GM23338 (cell line): ENCODE measurements around the gene MARCHF7. TPM values are rescaled to one million over a fixed set of nuclear protein-coding genes. Genes with fewer than 3 reads are reported as not detected.

ENCODE experiments used
- ATAC-seq: fragments of 200-7000 bp; cut with Tn5 transposase; 3 replicates; pipeline ENCODE4 v1.9.1; 2020
- DNase-seq: peaks from one replicate; pipeline ENCODE4 v3.0.0-alpha.2; 2015; ENCODE audit warnings: low spot score
- H2AFZ ChIP-seq: fragments of 200-600 bp; sonication (generic); 2 replicates; pipeline ENCODE4 v1.8.0; 2016; ENCODE audit warnings: antibody characterized with exemption, mild to moderate bottlenecking, moderate library complexity
- H3F3A ChIP-seq: fragments of 200-600 bp; sonication (generic); replicated peaks from 2 replicates; pipeline ENCODE4 v1.8.0; 2017; ENCODE audit warnings: antibody characterized with exemption, mixed run types, low read depth
- H3K27ac ChIP-seq: fragments of 200-600 bp; sonication (generic); 2 replicates; pipeline ENCODE4 v1.6.1; 2016; ENCODE audit warnings: low read depth
- H3K27me3 ChIP-seq: fragments of 200-600 bp; sonication (generic); 2 replicates; pipeline ENCODE4 v1.8.0; 2016; ENCODE audit warnings: mild to moderate bottlenecking, mixed run types, moderate library complexity; ENCODE audit not compliant: insufficient read depth
- H3K36me3 ChIP-seq: fragments of 200-600 bp; sonication (generic); 2 replicates; pipeline ENCODE4 v1.8.0; 2016; ENCODE audit warnings: mild to moderate bottlenecking; ENCODE audit not compliant: insufficient read depth
- H3K4me1 ChIP-seq: fragments of 200-600 bp; sonication (generic); 2 replicates; pipeline ENCODE4 v1.8.0; 2016; ENCODE audit warnings: mild to moderate bottlenecking, moderate library complexity; ENCODE audit not compliant: insufficient read depth
- H3K4me2 ChIP-seq: fragments of 200-600 bp; sonication (generic); 2 replicates; pipeline ENCODE4 v1.7.1; 2017; ENCODE audit warnings: mixed run types
- H3K4me3 ChIP-seq: fragments of 200-600 bp; sonication (generic); 2 replicates; pipeline ENCODE4 v1.6.1; 2016; ENCODE audit warnings: mixed run types
- H3K79me2 ChIP-seq: fragments of 200-600 bp; sonication (generic); replicated peaks from 2 replicates; pipeline ENCODE4 v1.8.0; 2017; ENCODE audit warnings: mild to moderate bottlenecking; ENCODE audit not compliant: insufficient read depth
- H3K9me2 ChIP-seq: fragments of 200-600 bp; sonication (generic); 2 replicates; pipeline ENCODE4 v1.8.0; 2017; ENCODE audit not compliant: insufficient read depth
- H4K20me1 ChIP-seq: fragments of 200-600 bp; sonication (generic); replicated peaks from 2 replicates; pipeline ENCODE4 v1.8.0; 2017; ENCODE audit warnings: mild to moderate bottlenecking; ENCODE audit not compliant: insufficient read depth
- H3K27ac Mint-ChIP-seq: 2 replicates; pipeline ENCODE4 v1.8.0; 2020; ENCODE audit warnings: inconsistent platforms, mild to moderate bottlenecking, moderate library complexity, mixed read lengths
- H3K27me3 Mint-ChIP-seq: 3 replicates; pipeline ENCODE4 v1.8.0; 2022; ENCODE audit warnings: low read depth, mild to moderate bottlenecking, moderate library complexity, mixed read lengths, inconsistent platforms; ENCODE audit not compliant: insufficient read depth, poor library complexity
- H3K36me3 Mint-ChIP-seq: 3 replicates; pipeline ENCODE4 v1.8.0; 2021; ENCODE audit warnings: low read depth, mild to moderate bottlenecking, inconsistent platforms, moderate library complexity, mixed read lengths
- H3K4me1 Mint-ChIP-seq: 3 replicates; pipeline ENCODE4 v1.8.0; 2020; ENCODE audit warnings: mild to moderate bottlenecking, inconsistent platforms, mixed read lengths
- H3K4me3 Mint-ChIP-seq: 3 replicates; pipeline ENCODE4 v1.8.0; 2021; ENCODE audit warnings: moderate library complexity, mild to moderate bottlenecking, inconsistent platforms, mixed read lengths
- H3K9me3 Mint-ChIP-seq: 3 replicates; pipeline ENCODE4 v1.8.0; 2020; ENCODE audit warnings: moderate library complexity, mild to moderate bottlenecking, inconsistent platforms, mixed read lengths
- EZH2 ChIP-seq: fragments of 200-600 bp; sonication (generic); IDR thresholded peaks from one replicate; pipeline ENCODE4 v1.8.0; 2017; ENCODE audit warnings: antibody characterized with exemption, mild to moderate bottlenecking, low read depth; ENCODE audit not compliant: unreplicated experiment
- EZH2phosphoT487 ChIP-seq: fragments of 200-600 bp; sonication (generic); IDR thresholded peaks from one replicate; pipeline ENCODE4 v1.8.1; 2018; ENCODE audit warnings: antibody characterized with exemption; ENCODE audit not compliant: unreplicated experiment
- JUNB ChIP-seq: IDR thresholded peaks from one replicate; pipeline ENCODE4 v1.6.1; 2016; ENCODE audit warnings: antibody characterized with exemption; ENCODE audit not compliant: unreplicated experiment
- NANOG ChIP-seq: IDR thresholded peaks from 2 replicates; pipeline ENCODE4 v1.6.1; 2016; ENCODE audit warnings: antibody characterized with exemption, borderline replicate concordance
- POLR2AphosphoS5 ChIP-seq: IDR thresholded peaks from 2 replicates; pipeline ENCODE4 v1.6.1; 2016; ENCODE audit warnings: antibody characterized with exemption, low read depth
- STAT1 ChIP-seq: IDR thresholded peaks from one replicate; pipeline ENCODE4 v1.6.1; 2016; ENCODE audit warnings: antibody characterized with exemption; ENCODE audit not compliant: unreplicated experiment
- ZNF114 ChIP-seq: fragments of 250-450 bp; sonication (Bioruptor Pico); IDR thresholded peaks from 2 replicates; pipeline ENCODE4 v1.5.0; 2020; ENCODE audit warnings: mild to moderate bottlenecking, moderate library complexity
- ZNF331 ChIP-seq: fragments of 250-450 bp; sonication (Bioruptor Pico); IDR thresholded peaks from 2 replicates; pipeline ENCODE4 v1.5.0; 2020; ENCODE audit warnings: low read depth, mild to moderate bottlenecking, moderate library complexity
- polyA plus RNA-seq: library from polyadenylated mRNA; unstranded; fragments of >200 nt; fragmentation: Nextera tagmentation; extraction: Ambion mirVana; gene quantifications from 2 replicates; pipeline ENCODE4 v1.2.1, GENCODE V29; 2016
- total RNA-seq: library from RNA; depleted of rRNA; stranded (reverse); fragments of >200 nt; shearing (Covaris generic); gene quantifications from 2 replicates; pipeline ENCODE4 v1.2.3, GENCODE V29; 2014
- TF ChIP-seq, protein P1 (sequence below): IDR thresholded peaks from one replicate; pipeline ENCODE4 v1.6.1; 2018; ENCODE audit warnings: antibody characterized with exemption; ENCODE audit not compliant: unreplicated experiment
- TF ChIP-seq, protein P2 (sequence below): IDR thresholded peaks from 2 replicates; pipeline ENCODE4 v1.6.1; 2016; ENCODE audit warnings: antibody characterized with exemption
- TF ChIP-seq, protein P3 (sequence below), 2 experiments: fragments of 200-600 bp in 1 of 2; sonication (generic) in 1 of 2; conservative IDR thresholded peaks; 2 replicates each; pipeline versions ENCODE4 v1.5.1 to v1.6.1; 2016 to 2017; ENCODE audit warnings: antibody characterized with exemption in 2 of 2, low read depth in 2 of 2, mild to moderate bottlenecking in 2 of 2, moderate library complexity in 1 of 2

Gene MARCHF7
- total and polyA plus RNA-seq, 2 experiments from 2014 or later: 101 to 142 TPM

DNA sequence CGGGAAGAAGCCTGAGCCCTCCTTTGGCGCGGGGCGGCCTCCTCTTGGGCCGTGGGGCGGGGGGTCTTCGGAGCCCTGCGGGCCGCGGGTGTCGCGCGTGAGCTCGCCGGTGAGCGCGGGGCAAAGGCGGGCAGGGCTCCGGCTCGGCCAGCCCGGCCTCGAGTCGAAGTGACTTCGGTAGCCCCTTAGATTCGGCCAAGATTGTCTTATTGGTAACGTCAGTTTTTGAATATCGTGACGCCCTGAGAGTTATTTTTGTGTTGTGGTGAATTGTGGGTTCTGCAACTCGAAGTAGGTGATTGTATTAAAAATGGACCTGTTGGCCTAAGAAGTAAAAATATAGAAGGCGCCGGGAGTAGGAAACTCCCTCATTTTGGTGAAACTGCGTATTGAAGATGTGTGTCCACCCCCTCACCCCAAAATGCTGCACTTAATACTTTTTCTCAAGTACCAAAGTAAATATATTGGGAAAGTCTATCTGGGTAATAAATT lies 669 bp downstream of the MARCHF7 start:
- Histone ChIP-seq H3K4me3 (peak overlapping the region; percentile 95), H3K79me2 (peaks cover 61% of the 10 kb centered on the region), H4K20me1 (peaks cover 44% of the 10 kb centered on the region), H3K9me2 (no peaks in the 10 kb centered on the region), H3K27ac (peak overlapping the region; percentile 100), H2AFZ (no peak overlapping the region), H3K27me3 (no peaks in the 10 kb centered on the region), H3K4me1 (peaks cover 21% of the 10 kb centered on the region; the same call in 1 of the 2 replicates), H3F3A (no peaks in the 10 kb centered on the region), H3K4me2 (peak overlapping the region; percentile 98), H3K36me3 (no peaks in the 10 kb centered on the region; the same call in 1 of the 2 replicates)
- Mint-ChIP-seq H3K27me3 (peaks cover 10% of the 10 kb centered on the region), H3K4me1 (peaks cover 38% of the 10 kb centered on the region), H3K4me3 (peak overlapping the region; percentile 99), H3K27ac (peak overlapping the region; percentile 100), H3K36me3 (peaks cover 45% of the 10 kb centered on the region), H3K9me3 (no peaks in the 10 kb centered on the region; the same call in 2 of the 3 replicates)
- TF ChIP-seq, protein P1, sequence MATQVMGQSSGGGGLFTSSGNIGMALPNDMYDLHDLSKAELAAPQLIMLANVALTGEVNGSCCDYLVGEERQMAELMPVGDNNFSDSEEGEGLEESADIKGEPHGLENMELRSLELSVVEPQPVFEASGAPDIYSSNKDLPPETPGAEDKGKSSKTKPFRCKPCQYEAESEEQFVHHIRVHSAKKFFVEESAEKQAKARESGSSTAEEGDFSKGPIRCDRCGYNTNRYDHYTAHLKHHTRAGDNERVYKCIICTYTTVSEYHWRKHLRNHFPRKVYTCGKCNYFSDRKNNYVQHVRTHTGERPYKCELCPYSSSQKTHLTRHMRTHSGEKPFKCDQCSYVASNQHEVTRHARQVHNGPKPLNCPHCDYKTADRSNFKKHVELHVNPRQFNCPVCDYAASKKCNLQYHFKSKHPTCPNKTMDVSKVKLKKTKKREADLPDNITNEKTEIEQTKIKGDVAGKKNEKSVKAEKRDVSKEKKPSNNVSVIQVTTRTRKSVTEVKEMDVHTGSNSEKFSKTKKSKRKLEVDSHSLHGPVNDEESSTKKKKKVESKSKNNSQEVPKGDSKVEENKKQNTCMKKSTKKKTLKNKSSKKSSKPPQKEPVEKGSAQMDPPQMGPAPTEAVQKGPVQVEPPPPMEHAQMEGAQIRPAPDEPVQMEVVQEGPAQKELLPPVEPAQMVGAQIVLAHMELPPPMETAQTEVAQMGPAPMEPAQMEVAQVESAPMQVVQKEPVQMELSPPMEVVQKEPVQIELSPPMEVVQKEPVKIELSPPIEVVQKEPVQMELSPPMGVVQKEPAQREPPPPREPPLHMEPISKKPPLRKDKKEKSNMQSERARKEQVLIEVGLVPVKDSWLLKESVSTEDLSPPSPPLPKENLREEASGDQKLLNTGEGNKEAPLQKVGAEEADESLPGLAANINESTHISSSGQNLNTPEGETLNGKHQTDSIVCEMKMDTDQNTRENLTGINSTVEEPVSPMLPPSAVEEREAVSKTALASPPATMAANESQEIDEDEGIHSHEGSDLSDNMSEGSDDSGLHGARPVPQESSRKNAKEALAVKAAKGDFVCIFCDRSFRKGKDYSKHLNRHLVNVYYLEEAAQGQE: no peak
- TF ChIP-seq, protein P2, sequence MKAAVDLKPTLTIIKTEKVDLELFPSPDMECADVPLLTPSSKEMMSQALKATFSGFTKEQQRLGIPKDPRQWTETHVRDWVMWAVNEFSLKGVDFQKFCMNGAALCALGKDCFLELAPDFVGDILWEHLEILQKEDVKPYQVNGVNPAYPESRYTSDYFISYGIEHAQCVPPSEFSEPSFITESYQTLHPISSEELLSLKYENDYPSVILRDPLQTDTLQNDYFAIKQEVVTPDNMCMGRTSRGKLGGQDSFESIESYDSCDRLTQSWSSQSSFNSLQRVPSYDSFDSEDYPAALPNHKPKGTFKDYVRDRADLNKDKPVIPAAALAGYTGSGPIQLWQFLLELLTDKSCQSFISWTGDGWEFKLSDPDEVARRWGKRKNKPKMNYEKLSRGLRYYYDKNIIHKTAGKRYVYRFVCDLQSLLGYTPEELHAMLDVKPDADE: no peak
- TF ChIP-seq NANOG: no peak
- no peak for TF ChIP-seq JUNB
- no peak for TF ChIP-seq ZNF331 (CRISPR knock-in tag)
- peak; percentile 10 for ATAC-seq
- peak; percentile 27 for DNase-seq

DNA sequence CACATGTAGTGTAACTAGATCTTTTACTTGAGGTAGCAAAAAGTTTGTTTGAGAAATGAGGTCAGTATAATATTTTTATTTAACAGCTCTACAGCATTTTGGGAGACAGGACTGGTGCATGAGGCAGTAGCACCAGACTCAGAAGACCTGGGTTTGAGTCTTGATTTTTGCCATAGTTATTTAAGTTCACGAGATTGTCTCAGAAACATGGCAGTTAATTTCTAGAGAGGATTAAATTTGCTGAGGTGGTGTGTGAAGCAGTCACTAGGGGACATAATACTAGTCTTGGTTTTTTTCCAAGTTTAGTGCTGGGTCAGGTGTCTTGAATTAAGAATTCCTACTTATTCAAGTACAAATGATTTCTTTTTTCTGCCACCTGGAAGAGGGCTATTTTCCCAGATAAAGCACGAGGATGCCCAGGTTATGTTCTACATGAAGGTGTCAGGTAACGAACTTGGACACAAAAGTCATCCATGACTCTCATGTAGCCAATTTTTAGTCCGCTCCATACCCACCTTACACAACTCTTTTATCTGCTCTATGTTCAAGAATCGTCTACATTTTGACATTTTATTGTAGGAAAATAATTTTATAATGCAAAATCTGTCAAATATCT lies 1.4 kb downstream of the MARCHF7 start:
- Histone ChIP-seq H3K4me1 (peaks cover 21% of the 10 kb centered on the region; the same call in 1 of the 2 replicates), H2AFZ (no peak overlapping the region), H3K4me3 (peak overlapping the region; percentile 95), H4K20me1 (peaks cover 45% of the 10 kb centered on the region), H3K9me2 (no peaks in the 10 kb centered on the region), H3K27ac (peak overlapping the region; percentile 100; the same call in 1 of the 2 replicates), H3F3A (no peaks in the 10 kb centered on the region), H3K4me2 (peak overlapping the region; percentile 98), H3K27me3 (no peaks in the 10 kb centered on the region), H3K79me2 (peaks cover 69% of the 10 kb centered on the region), H3K36me3 (no peaks in the 10 kb centered on the region; the same call in 1 of the 2 replicates)
- peaks cover 50% of the 10 kb centered on the region for H3K36me3 Mint-ChIP-seq
- peaks cover 10% of the 10 kb centered on the region for H3K27me3 Mint-ChIP-seq
- peaks cover 38% of the 10 kb centered on the region for H3K4me1 Mint-ChIP-seq
- DNase-seq (no peak), ATAC-seq (no peak)
- no peaks in the 10 kb centered on the region; the same call in 2 of the 3 replicates for H3K9me3 Mint-ChIP-seq
- H3K4me3 Mint-ChIP-seq: peak overlapping the region; percentile 99
- H3K27ac Mint-ChIP-seq: peak overlapping the region; percentile 100
- TF ChIP-seq POLR2AphosphoS5: no peak
- no peak for TF ChIP-seq NANOG
- no peak for TF ChIP-seq JUNB
- no peak for TF ChIP-seq ZNF331 (CRISPR knock-in tag)
- no peak for TF ChIP-seq ZNF114 (CRISPR knock-in tag)
- TF ChIP-seq STAT1: no peak
- TF ChIP-seq, protein P3, sequence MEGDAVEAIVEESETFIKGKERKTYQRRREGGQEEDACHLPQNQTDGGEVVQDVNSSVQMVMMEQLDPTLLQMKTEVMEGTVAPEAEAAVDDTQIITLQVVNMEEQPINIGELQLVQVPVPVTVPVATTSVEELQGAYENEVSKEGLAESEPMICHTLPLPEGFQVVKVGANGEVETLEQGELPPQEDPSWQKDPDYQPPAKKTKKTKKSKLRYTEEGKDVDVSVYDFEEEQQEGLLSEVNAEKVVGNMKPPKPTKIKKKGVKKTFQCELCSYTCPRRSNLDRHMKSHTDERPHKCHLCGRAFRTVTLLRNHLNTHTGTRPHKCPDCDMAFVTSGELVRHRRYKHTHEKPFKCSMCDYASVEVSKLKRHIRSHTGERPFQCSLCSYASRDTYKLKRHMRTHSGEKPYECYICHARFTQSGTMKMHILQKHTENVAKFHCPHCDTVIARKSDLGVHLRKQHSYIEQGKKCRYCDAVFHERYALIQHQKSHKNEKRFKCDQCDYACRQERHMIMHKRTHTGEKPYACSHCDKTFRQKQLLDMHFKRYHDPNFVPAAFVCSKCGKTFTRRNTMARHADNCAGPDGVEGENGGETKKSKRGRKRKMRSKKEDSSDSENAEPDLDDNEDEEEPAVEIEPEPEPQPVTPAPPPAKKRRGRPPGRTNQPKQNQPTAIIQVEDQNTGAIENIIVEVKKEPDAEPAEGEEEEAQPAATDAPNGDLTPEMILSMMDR (conservative IDR thresholded peaks at IDR 0.05; ENCODE audit: low read depth in 2 of 2): no peak
- TF ChIP-seq EZH2: no peak
- TF ChIP-seq EZH2phosphoT487: no peak
- TF ChIP-seq, protein P2: no peak
- TF ChIP-seq, protein P1: no peak
